ENCODE measurements around the gene OR2AT4.

The OR2AT4 gene

DNA sequence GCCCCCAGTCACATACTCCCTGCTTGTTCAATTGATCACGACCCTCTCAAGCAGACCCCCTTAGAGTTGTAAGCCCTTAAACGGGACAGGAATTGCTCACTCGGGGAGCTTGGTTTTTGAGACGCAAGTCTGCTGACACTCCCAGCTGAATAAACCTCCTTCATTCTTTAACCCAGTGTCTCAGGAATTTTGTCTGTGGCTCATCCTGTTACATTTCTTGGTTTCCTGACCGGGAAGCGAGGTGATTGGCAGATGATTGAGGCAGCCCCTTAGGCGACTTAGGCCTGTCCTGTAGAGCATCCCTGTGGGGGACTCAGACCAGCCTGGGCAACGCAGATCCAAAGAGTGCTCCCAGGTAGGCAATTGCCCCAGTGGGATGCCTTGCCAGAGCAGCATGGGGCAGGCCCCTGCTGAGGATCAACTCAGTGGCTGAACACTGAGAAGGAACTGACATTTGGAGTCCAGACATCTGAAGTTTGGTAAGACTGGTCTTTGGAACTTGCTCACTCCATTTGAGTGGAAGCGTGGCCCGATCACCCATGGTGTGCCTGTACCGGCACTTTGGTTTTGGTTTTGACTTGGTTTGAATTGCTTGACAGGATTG is 56.4 kb downstream of the OR2AT4 start:
- no peak for DNase-seq (ENCODE audit: low read depth)
- H3K4me3 ChIP-seq (ENCODE audit: low read depth, low read length): no peak overlapping the region

DNA sequence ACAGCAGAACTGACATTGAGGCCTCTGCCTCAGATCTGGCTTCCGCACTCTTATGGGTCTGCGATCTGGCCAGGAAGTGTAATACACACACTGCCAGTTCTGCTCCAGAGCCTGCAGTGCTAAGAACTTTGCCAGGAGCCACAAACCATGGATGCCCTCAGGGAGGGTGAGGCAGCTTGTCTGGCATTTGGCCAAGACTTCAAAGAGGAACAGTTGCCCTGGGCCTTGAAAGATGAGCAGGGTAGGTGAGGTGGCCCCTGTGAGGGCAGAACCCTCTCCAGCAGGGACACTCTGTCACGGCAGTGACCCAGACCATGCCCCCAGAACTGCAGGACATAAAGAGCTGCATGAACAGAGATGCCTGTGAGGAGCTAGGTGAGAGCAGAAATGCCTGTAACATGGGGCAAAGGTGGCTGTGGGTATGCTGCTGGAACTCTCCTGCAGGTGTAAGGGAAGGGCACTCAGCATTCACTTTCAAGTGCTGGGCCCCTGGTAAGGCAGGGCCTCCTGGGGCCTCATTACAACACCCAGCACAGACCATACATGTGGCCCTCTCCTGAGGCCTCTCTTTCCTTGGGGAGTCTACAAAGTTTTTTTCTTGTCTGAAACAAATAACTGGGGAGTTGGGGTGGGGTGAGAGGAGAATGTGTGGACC is 60.6 kb downstream of the OR2AT4 start:
- no peak overlapping the region for H3K4me3 ChIP-seq (ENCODE audit: low read depth, low read length)
- no peak for DNase-seq (ENCODE audit: low read depth)

DNA sequence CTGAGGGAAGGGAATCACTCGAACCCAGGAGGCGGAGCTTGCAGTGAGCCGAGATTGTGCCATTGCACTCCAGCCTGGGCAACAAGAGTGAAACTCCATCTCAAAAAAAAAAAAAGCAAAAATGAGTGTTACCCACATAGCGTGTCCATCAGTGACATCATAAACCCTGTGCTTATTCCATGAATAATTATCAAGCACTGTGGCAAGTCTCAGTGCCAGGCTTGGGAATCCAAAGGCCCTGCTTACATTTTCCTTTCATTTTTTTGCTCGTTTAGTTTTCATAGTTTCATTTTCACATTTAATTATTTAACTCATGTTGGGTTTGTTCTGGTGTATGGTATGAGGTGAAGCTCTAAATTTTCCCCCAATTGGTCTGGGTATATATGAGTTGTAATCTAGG is 61.4 kb downstream of the OR2AT4 start:
- no peak for DNase-seq (ENCODE audit: low read depth)
- H3K4me3 ChIP-seq (ENCODE audit: low read depth, low read length): no peak overlapping the region

DNA sequence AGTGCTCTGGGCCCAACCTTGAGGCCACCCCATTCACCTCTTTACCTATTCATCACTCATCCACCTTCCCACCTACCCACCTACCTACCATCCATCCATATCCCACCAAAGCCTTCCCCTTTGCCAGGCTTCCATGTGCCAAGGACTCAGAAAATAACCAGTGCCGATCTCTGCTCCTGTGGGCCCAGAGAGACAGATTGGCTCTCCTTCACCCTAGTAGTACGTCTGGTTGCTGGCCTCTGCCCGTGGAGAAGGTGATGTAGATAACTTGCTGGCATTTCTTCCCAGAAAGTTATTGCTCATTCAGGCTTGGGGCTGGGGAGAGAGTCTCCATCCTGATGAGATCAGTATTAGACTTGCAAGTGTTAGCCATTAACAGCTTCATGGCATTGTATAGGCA is 62.8 kb downstream of the OR2AT4 start:
- H3K4me3 ChIP-seq (ENCODE audit: low read depth, low read length): no peak overlapping the region
- DNase-seq (ENCODE audit: low read depth): no peak

DNA sequence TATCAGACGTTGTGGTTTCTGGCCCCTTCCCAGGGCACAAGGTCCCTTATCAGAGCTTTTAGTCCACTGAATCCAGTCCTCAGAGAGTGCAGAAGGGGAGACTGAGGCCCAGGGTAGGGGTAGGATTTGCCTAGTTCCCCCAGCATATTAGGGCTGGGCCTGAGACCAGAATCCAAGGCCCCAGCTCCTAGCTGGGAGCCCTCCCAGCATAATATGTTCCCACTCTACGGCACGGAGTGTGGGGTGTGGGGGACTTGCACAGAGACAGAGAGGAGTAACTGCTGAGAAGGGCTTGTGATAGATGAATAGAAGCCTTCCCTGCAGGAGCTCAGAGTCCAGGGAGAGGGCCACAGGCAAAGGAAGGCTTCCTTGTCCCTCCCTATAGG is 64.1 kb downstream of the OR2AT4 start:
- no peak overlapping the region for H3K4me3 ChIP-seq (ENCODE audit: low read depth, low read length)
- no peak for DNase-seq (ENCODE audit: low read depth)

DNA sequence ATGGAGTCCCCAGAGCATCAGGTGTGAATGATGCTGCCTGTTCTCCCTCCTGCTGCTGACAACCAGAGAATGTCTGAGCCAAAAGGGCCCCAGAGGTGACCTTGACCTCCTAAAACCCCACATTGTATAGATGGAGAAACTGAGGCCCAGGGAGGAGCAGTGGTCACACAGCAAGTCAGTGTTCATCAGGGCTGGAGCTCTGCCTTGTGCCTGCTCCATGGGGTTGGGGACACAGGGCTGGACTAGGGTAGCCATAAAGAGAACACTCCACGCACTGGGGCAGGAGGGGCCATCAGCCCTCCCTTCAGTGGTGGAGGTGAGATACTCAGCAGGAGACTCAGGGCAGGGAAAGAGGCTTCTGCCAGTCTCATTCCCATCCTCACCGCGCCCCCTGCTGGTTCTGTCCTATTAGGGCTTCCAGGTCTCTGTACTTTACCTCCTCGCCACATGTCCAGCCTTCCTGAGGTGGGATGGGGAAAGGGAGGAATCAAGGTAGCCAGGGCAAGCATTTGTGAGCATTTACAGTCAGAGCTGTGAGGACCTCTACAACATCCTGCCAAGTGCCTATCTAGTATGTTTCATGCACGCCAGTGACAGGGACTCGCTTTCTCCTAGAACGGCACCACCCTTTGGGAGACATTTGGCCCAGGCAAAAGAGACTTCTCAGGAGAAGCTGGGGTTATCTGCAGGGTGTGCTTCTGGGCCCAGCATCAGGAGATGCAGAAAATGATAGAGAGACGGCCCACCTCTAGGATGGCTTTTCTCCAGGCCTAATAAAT is 64.7 kb downstream of the OR2AT4 start:
- H3K4me3 ChIP-seq (ENCODE audit: low read depth, low read length): no peak overlapping the region
- DNase-seq (ENCODE audit: low read depth): peak; percentile 20
